ENCODE measurements around the gene UBXN6. TPM values are rescaled to one million over a fixed set of nuclear protein-coding genes. Genes with fewer than 3 reads are reported as not detected.

The UBXN6 gene
- total RNA-seq, 4 donors from 2014 or later = 93.8 to 230 (median 114) TPM

DNA sequence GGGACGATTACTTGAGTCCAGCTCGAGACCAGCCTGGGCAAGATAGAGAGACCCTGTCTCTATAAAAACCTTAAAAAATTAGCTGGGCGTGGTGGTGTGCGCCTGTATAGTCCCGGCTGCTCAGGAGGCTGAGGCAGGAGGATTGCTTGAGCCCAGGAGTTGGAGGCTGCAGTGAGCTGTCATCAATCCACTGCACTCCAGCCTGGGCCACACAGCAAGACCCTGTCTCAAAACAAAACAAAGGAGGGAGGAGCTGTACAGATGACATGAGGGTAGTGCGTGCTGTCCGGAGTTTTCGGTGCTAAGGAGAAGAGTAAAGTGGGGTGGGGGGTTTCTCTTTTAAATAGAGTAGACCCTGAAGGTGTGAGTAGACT lies 37.1 kb upstream of the UBXN6 start:
- ATAC-seq (no peak), DNase-seq (no peak)
- Histone ChIP-seq H3K4me3 (no peak overlapping the region), H3K4me1 (no peaks in the 10 kb centered on the region), H3K27ac (no peak overlapping the region), H3K9me3 (no peaks in the 10 kb centered on the region), H3K36me3 (peaks cover 0 to 66% of the 10 kb centered on the region in 2 donors), H3K27me3 (no peaks in the 10 kb centered on the region)
- intact Hi-C loops (cut with DNase I; ENCODE audit: low total_unique reads) (no loop called here), in situ Hi-C loops (cut with MboI; ENCODE audit: low sequenced_read_pairs in 4 of 4) (no loop called here)
- TF ChIP-seq POLR2A (IDR thresholded peaks at IDR 0.05) = no peak
- TF ChIP-seq, protein P1, sequence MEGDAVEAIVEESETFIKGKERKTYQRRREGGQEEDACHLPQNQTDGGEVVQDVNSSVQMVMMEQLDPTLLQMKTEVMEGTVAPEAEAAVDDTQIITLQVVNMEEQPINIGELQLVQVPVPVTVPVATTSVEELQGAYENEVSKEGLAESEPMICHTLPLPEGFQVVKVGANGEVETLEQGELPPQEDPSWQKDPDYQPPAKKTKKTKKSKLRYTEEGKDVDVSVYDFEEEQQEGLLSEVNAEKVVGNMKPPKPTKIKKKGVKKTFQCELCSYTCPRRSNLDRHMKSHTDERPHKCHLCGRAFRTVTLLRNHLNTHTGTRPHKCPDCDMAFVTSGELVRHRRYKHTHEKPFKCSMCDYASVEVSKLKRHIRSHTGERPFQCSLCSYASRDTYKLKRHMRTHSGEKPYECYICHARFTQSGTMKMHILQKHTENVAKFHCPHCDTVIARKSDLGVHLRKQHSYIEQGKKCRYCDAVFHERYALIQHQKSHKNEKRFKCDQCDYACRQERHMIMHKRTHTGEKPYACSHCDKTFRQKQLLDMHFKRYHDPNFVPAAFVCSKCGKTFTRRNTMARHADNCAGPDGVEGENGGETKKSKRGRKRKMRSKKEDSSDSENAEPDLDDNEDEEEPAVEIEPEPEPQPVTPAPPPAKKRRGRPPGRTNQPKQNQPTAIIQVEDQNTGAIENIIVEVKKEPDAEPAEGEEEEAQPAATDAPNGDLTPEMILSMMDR (IDR thresholded peaks at IDR 0.05 in 4 of 5, conservative IDR thresholded peaks at IDR 0.05 in 1 of 5) = no peak

DNA sequence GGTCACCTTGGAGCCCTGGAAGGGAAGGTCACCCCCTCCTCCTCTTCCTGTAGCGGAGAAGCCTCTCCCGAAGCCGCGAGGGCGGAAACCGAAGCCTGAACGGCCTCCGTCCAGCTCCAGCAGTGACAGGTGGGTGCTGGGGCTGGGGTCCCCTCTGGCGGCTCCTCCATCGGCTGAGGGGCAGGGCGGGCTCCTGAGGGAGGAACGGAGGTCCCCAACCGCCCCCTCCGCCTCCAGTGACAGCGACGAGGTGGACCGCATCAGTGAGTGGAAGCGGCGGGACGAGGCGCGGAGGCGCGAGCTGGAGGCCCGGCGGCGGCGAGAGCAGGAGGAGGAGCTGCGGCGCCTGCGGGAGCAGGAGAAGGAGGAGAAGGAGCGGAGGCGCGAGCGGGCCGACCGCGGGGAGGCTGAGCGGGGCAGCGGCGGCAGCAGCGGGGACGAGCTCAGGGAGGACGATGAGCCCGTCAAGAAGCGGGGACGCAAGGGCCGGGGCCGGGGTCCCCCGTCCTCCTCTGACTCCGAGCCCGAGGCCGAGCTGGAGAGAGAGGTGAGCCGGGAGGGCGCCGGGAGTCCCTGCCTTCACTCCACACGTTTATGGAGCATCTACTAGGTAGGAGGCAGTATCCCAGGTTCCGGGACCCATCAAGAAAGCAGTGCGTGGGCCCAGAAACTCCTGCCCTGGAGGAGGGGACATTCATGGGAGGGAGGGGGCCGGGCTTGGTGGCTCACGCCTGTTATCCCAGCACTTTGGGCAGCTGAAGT lies 36.5 kb upstream of the UBXN6 start:
- no peaks in the 10 kb centered on the region for H3K27me3 ChIP-seq
- peaks cover 0 to 72% of the 10 kb centered on the region in 2 donors for H3K36me3 ChIP-seq
- ATAC-seq = no peak
- H3K9me3 ChIP-seq = no peaks in the 10 kb centered on the region
- no peaks in the 10 kb centered on the region for H3K4me1 ChIP-seq
- in situ Hi-C loops (cut with MboI; ENCODE audit: low sequenced_read_pairs in 4 of 4) = no loop called here
- no peak overlapping the region for H3K4me3 ChIP-seq
- TF ChIP-seq, protein P1 (IDR thresholded peaks at IDR 0.05 in 4 of 5, conservative IDR thresholded peaks at IDR 0.05 in 1 of 5) = no peak
- no peak for TF ChIP-seq POLR2A (IDR thresholded peaks at IDR 0.05)
- H3K27ac ChIP-seq = no peak overlapping the region
- intact Hi-C loops (cut with DNase I; ENCODE audit: low total_unique reads) = no loop called here
- DNase-seq = no peak

DNA sequence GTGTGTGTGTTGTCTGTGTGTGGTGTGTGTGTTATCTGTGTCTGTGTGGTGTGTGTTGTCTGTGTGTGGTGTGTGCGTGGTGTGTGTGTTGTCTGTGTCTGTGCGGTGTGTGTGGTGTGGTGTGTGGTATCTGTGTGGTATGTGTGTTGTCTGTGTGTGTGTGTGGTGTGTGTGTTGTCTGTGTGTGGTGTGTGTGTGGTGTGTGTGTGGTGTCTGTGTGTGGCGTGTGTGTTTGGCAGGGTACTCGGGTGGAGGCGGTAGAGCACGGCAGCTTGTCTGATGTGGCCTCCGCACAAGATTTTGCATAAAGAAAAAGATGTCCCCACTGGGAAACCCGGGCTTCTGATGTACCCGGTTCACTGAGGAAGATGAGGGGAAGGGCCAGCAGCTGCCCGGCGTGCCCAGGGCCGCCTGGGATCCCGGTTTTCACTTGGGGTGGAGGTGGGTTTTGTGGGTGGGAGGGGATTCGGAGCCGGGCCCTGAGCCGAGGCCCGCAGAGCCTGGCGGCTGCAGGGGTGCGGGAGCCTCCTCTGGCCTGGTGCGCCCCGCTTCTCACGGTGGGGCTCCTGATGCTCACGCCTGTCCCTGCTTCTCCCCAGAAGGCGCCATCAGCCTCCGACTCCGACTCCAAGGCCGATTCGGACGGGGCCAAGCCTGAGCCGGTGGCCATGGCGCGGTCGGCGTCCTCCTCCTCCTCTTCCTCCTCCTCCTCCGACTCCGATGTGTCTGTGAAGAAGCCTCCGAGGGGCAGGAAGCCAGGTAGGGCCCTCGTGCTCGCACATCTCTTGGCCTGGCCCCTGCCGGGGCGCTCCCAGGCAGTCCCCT lies 35.7 kb upstream of the UBXN6 start:
- intact Hi-C loops (cut with DNase I; ENCODE audit: low total_unique reads) (no loop called here), in situ Hi-C loops (cut with MboI; ENCODE audit: low sequenced_read_pairs in 4 of 4) (no loop called here)
- H3K27ac ChIP-seq = no peak overlapping the region
- H3K36me3 ChIP-seq = peaks cover 0 to 70% of the 10 kb centered on the region in 2 donors
- ATAC-seq = no peak
- no peaks in the 10 kb centered on the region for H3K27me3 ChIP-seq
- H3K4me3 ChIP-seq = no peak overlapping the region
- H3K9me3 ChIP-seq = no peaks in the 10 kb centered on the region
- DNase-seq = no peak
- no peaks in the 10 kb centered on the region for H3K4me1 ChIP-seq
- TF ChIP-seq, protein P1 (IDR thresholded peaks at IDR 0.05 in 4 of 5, conservative IDR thresholded peaks at IDR 0.05 in 1 of 5) = no peak
- TF ChIP-seq POLR2A (IDR thresholded peaks at IDR 0.05) = no peak

DNA sequence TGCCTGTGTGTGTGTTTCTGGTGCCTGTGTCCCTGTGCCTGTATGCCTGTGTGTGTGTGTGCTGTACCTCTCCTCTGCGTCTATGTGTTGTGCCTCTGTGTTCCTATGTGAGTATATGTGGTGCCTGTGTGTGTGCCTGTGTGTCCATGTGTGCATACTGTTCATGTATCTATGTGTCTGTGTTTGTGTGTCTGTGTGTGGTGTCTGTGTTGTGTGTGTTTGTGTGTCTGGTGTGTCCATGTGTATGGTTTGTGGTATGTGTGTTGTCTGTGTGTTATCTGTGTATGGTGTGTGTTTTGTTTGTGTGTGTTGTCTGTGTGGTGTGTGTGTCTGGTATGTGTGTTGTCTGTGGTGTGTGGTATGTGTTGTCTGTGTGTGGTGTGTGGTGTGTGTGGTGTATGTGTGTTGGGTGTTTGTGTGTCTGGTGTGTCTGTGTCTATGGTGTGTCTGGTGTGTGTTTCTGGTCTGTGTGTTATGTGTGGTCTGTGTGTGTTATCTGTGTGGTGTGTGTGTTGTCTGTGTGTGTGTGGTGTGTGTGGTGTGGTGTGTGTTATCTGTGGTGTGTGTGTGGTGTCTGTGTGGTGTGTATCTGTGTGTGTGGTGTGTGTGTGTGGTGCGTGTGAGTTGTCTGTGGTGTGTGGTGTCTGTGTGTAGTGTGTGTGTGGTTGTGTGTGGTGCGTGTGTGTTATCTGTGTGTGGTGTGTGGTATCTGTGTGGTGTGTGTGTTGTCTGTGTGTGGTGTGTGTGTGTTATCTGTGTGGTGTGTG lies 34.9 kb upstream of the UBXN6 start:
- TF ChIP-seq, protein P1 (IDR thresholded peaks at IDR 0.05 in 4 of 5, conservative IDR thresholded peaks at IDR 0.05 in 1 of 5) = no peak
- TF ChIP-seq POLR2A (IDR thresholded peaks at IDR 0.05) = no peak
- intact Hi-C loops (cut with DNase I; ENCODE audit: low total_unique reads) (no loop called here), in situ Hi-C loops (cut with MboI; ENCODE audit: low sequenced_read_pairs in 4 of 4) (no loop called here)
- no peak for DNase-seq
- Histone ChIP-seq H3K36me3 (peaks cover 0 to 62% of the 10 kb centered on the region in 2 donors), H3K27me3 (no peaks in the 10 kb centered on the region), H3K4me1 (no peaks in the 10 kb centered on the region), H3K9me3 (no peaks in the 10 kb centered on the region), H3K27ac (no peak overlapping the region), H3K4me3 (no peak overlapping the region)
- ATAC-seq = no peak

All from gastrocnemius medialis (tissue), 4 donors.